Stimulated activated CD4-positive, alpha-beta T cell treated with anti-CD3 and anti-CD28 coated beads, TNF-alpha, amount 100 ng/mL, for 48 hours (primary cell): ENCODE measurements around the gene TMEM273.

Source experiments
- DNase-seq, 3 donors: peaks; one replicate each; pipeline ENCODE4 v3.0.0-alpha.2; 2020; ENCODE audit warnings: low read depth in 3 of 3

TMEM273 gene

DNA sequence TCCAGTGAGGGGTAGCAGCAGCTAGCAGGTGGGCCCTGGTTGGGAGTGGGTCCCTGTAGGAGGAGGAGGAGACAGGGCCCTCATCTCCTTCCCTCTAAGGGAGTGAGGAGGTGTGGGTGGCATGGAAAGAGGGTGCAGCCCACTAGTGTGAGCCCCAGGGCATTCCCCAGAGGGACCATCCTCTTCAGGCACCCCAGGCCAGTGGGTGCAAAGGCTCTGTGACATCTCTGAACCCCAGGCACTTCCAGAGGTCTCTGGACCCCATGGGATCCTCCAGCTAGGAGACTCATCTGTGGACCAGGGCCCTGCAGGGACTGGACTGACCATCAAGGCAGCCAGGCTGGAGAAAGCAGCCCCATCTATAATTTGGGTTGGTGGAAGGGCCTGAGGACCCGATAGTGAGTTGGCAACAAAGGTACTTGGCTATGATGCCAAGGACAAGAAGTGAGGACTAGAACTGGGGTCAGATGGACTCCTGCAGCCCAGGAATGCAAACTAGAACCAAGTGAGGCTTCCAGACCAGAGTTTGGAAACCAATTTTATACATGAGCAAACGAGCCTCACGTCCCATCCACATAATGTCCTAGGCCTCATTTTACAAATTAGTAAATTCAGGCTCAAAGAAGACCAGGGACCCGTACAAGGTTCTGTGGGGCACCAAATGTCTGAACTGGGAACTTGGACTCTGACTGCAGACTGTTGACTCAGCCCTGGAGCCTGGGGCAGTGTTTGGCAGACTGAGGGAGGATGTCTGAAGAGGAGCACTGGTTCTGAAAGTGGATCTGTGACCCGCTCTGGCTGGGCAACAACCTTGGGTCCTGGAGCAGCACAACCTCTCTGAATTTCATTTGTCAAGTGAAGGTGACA lies 71.4 kb downstream of the TMEM273 start:
- no peak for DNase-seq

DNA sequence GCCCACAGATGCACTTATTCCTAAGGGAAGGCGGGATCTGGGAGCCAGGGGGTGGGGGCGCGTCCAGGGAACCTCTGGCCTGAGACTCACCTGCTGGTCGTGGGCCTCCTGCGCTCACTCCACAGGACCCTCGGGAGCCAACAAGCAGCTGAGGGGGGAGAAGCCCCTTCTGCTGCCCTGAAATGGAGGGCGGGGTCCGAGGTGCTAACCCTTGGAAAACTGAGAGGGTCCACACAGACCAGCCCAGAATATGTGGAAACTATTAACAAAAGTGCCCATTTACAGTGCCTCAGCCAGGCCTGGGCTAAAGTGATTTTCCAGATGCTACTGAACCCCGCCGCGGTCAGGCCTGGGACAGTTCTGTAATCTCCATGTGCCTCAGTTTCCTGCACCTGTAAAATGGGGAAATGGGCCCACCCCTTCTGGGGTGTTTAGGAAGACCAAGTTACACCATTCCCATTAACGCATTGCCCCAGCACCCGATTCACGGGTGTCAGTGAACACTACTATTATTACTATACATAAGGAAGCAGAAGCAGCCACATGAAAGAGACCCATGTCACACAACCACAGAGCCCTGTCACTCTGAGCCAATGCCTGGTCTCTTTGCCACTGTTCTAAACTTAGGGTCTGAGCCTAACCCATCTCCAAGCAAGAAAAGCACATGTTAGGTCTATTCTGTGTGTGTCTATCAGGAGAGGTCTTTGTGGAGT lies 72.2 kb downstream of the TMEM273 start:
- no peak for DNase-seq

DNA sequence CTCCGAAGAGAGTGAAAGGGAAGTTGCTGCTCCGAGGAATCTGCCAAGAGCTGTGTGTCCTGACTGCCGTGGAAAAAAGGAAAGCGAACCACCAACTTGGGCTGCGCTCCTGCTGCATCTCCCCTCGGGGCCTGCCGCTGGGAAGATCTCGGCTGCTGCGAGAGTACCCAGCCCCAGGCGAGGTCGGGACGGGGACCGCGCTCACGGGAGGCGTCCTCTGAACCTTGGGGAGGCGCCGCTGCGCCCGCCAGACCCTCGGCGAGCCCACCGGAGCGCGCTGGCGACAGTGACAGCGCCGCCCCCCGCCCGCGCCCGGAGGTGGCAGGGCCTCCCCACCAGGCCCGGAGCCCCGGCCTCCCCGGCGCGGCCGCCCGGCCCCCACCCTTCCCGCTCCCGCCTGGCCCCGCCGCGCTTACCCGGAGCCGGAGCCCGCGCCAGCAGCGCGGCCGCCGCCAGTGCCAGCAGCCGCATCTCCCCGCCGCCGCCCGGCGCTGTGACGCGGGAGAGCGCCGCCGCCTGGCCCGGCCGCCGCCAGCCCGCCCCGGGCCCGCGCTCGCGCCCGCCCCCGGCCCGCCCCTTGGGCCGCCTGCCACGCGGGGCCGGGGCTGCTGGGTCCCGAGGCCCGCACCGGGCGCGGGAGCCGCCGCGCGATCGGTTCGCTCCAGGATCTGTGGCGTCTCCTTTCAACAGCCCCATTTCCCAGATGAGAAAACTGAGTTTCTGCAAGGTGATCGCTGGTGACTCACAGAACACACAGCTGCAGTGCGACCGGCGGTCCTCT lies 73.0 kb downstream of the TMEM273 start, which contains the start of gene VSTM4:
VSTM4 (minus strand) TSS at position 508 of the 781 bp plus-strand sequence; CDS start at position 471, 37 bp downstream.
- no peak for DNase-seq

DNA sequence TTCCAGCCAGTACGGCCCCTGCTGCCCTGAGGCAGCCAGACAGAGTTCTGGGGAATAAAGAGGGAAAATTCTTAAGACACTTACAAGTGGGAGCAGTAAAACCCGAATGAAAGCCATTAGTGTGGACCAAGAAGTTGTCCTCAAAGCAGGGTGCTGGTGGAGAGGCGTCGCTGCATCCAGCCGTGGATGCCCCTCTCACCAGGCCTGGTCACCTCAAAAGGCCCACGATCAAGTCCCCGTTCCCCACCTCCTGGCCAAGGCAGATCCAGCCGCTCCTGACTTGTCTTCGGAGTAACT lies 73.5 kb downstream of the TMEM273 start:
- no peak for DNase-seq

DNA sequence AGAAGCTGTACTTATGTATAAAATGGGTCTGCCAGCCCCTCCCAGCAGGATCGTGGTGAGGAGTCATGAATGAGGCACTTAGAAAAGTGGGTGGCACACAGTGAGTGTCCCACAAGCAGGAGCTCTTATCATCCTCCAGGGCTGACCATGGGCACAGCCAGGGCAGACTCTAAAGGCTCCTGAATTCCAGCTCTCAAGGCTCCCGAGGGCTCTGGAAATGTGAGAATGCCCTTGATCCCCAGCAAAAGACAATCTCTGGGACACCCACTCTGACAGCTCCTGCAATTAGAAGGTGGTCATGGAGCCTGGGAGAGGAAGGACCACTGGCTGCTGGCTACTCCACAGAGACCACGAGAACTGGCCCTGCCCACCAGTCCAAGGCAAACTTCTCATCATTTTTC lies 74.5 kb downstream of the TMEM273 start:
- DNase-seq, result no peak

DNA sequence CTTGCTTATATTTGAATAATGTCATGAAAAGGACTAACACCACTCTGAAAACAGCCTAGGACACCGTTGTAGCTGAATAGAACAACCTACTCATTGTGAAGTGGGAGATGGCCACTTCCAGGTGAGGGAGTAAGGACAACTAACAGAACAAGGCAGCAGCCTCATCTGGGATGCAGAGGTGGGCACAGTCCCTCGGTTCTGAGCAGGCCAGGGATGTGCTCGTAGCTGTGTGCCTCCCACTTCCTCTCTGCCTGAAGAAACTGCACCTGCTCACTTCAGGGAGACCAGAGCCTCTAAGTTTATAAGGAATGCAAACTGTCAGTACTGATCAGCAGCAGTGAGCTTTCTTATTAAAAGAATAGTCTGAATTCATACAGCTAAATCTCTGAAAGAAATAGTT lies 75.3 kb downstream of the TMEM273 start:
- no peak for DNase-seq

DNA sequence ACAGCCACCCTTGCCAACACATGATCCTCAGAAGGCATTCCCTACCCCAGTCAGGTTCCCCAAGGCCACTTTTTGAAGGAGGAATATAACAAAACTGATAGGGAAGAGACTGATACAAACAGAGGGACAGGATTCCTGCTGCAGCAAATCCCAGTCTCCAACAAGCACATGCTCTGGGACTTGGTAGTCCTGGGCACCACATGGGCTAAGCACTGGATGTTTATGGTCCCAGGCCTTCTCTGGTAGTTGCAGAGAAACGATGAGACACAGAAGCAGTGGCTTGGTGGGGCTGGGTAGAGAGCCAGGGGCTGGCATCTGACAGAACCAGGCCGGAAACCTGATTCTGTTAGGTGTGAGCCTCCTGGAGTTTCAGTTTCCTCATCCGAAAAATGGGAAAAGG lies 76.1 kb downstream of the TMEM273 start:
- DNase-seq, result no peak

DNA sequence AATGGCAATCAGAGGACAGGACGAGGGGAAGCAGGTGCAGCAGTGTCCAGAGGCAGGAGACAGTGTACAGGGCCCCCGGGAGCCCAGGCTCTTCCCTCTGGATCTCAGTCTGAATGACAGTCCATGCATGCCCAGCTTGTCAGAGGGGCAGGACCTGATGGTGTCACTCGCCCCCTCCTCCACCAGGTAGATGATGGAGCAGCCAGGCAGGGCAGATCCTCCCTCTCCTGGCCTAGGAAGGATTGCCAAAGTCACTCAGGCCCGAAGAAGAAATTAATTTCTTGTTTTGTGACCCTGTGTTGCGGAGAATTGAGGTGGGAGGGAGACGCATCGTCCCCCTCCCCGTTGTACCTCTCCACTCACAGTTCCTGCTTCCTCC lies 76.9 kb downstream of the TMEM273 start:
- DNase-seq, result no peak

DNA sequence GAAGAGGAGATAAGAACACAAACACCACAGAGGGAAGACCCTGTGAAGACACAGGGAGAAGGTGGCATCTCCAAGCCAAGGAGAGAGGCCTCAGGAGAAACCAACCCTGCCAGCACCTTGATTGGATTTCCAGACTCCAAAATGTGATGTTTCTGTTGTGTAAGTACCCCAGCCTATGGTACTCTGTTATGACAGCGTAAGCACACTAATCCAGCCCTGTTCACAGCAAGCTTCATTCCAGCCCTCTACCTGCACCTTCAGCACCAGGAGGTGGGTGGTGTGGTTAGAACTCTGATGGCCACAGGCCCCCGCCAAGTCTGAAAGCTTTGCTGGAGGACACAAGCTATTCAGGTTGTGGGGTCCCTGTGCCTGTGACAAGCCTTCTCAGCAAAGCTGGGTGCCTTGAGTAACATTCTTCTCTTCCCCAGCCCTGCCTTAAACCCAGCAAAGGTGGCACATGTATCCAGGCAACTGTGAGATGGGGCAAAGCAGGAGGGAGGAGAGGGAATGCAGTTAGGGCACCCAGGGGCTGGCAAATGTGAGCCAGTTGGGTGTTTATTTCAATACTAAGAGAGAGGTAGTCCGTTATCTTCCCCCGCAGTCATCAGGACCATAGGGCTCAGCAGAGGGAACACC lies 77.4 kb downstream of the TMEM273 start:
- no peak for DNase-seq

DNA sequence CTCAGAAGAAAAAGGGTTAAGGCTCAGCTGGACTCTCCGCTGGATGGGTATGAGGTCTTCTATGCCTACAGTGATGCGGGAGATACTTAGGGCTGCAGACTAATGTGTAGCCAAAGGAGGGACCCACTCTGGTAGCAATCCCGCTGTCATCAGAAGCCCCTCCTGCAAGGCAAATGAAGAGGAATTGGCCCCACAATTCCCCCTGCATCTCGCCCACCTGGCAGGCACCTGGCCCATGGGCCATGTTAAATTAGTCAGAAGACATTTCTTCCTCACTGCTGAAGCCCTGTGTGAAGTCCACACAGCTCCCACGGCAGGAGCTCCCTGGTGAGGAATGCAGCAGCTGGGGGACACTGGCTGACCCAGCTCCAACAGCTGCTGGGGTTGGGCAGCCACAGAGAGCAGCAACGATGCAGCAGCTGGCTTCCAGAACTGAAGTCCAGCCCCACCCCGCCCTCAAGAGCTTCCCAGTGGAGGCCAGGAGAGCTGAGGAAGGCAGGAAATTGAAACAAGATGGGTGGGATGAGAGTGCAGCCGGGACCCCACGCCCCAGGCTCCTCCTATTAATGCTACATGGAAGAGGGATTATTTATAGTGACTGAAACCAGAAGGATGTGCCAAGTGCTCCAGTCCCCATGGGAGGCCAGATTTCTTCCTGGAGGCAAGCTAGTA lies 78.4 kb downstream of the TMEM273 start:
- DNase-seq, result no peak

DNA sequence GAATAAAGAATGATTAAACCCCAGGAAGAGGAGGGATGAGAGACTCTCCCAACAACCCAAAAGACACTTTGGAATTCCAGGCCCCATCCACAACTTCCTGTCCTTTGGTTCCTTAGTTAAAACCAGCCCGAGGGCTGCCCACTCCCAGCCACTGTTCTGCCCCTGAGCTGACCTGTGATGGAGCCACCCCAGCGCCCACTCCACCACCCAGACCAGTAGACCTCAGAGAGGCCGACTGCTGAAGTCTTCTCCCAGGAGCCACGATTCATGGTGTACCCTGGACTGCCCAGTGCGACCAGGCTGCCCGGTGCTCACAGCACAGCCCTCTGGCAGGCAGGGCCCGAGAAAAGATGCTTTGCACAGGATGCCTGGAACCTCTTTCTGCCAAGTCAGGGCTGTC lies 79.5 kb downstream of the TMEM273 start:
- DNase-seq, result no peak

DNA sequence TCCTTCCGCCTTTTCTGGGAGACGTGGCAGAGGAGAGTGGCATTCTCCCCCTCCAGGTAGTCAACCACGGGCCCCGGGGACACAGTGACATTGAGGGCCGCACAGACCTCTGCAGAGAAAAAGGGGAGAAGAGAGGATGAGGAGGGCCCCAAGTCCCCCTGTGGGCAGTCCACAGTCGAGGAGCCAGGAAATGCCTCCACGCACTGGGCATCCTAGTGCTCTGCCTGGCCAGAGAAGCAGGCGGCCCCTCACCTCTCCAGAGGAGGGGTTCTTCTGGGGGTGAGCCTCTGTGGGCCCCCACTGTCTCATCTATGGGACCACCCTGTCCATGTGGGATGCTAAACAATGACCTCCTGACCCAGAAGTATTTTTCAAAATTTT lies 80.3 kb downstream of the TMEM273 start:
- DNase-seq, result no peak

DNA sequence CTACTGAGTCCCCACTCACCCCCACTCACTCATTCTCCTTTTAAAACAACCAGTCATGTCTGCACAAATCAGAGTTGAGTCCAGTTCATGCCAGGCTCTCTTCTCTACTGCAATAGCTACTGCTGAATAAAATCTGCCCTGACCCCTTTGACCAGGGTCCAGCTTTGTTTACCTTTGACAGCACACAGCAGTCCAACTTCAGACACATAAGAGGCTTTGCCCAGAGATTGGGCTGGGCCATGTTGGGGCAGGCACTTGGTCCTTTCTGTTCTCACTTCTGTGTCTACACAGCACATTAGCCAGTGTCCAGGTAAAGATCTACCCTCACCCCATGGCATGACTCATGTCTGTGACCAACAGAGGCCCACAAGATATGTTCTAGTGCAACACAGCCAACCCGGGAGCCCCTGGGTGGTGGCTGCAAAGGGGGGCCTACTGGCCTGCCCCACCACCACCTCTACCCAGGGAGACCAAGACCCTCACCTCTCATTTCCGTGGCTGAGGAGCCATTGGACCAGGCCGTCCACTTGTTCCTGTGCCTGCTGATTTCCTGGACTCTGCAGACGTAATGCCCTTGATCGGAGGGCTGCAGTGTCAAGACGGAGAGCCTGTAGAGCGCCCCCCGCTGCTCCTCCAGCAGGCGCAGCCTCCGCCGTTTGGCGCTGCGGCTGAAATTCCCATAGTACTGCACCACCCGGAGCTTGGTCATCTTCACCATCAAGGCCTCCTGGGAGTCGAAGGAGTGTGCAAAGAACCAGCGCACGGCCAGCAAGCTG lies 80.9 kb downstream of the TMEM273 start:
- DNase-seq, result no peak

DNA sequence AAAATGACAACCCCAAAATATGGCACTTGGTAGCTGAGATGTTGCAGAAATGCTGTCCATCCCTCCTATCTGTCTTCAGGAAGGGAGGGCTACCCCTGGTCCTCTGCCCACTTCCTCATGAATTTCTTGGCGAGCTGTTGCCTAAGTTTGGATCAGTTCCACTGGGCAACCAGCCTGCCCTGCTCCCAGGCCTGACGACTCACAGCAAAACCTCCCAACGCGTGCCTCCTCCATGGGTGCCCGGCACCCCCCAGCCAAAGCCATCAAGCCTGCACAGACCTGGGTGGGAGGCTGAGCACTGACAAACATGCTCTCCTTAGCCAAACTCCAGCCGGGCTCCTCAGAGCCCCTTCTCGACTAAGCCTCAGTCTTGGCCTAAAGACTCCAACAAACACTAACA lies 81.7 kb downstream of the TMEM273 start:
- no peak for DNase-seq

DNA sequence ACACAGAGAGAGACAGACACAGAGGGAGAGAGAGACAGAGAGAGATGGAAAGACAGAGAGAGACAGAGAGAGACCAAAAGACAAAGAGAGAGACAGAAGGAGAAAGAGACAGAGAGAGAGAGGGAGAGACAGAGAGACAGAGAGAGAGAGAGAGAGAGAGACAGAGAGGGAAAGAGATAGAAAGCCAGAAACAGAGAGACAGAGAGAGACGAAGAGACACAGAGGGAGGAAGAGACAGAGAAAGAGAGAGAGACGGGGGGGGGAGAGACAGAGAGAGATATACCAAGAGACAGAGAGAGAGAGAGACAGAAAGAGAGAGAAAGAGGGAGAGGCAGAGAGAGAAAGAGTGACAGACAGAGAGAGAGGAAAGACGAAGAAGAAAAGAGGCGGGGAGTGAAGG lies 83.1 kb downstream of the TMEM273 start:
- DNase-seq, result no peak
